Large intestine (tissue), 12 donors: ENCODE data around the gene GRSF1. TPM values are rescaled to one million over a fixed set of nuclear protein-coding genes. Genes with fewer than 3 reads are reported as not detected.

Source experiments
- DNase-seq, 2 donors: peaks; one replicate each; pipeline versions ENCODE4 v3.0.0 to v3.0.0-alpha.2; 2013
- H3K27ac ChIP-seq: one replicate; pipeline ENCODE4 v1.5.1; 2013; ENCODE audit warnings: low read length
- H3K27me3 ChIP-seq: 2 replicates; pipeline ENCODE4 v1.6.1; 2013; ENCODE audit warnings: low read length; ENCODE audit not compliant: control insufficient read depth, insufficient read depth
- H3K36me3 ChIP-seq: 2 replicates; pipeline ENCODE4 v1.6.1; 2013; ENCODE audit warnings: low read length; ENCODE audit not compliant: control insufficient read depth, insufficient read depth
- H3K4me1 ChIP-seq: one replicate; pipeline ENCODE4 v1.6.1; 2013; ENCODE audit warnings: low read length; ENCODE audit not compliant: control insufficient read depth, insufficient read depth
- H3K4me3 ChIP-seq: one replicate; pipeline ENCODE4 v1.5.1; 2013; ENCODE audit warnings: low read length
- H3K9me3 ChIP-seq: one replicate; pipeline ENCODE4 v1.6.1; 2013; ENCODE audit warnings: mild to moderate bottlenecking, low read depth, low read length, moderate library complexity; ENCODE audit not compliant: control insufficient read depth
- WGBS: methylation state at CpG from one replicate; pipeline ENCODE4 v1.1.5; 2013; ENCODE audit warnings: low lambda C conversion rate; ENCODE audit not compliant: insufficient coverage; 5-methylcytosine and 5-hydroxymethylcytosine counted together
- long read RNA-seq, 11 donors: transcript quantifications; one replicate each; lab custom pipeline, GENCODE V29; 2026
- polyA plus RNA-seq: library from polyadenylated mRNA; unstranded; fragments of 120-200 nt; gene quantifications from one replicate; pipeline ENCODE4 v1.2.1, GENCODE V29; 2013

GRSF1 gene
- 69.7 TPM for polyA plus RNA-seq
- long read RNA-seq, donor 1, full-length matches to known transcripts, result 9 of 9 reads
- long read RNA-seq, donor 1, partial matches to known transcripts, result 0 of 9 reads
- long read RNA-seq, donor 1, other reads (novel, unspliced or antisense), result 0 of 9 reads
- long read RNA-seq, donor 2, full-length matches to known transcripts, result 16 of 16 reads
- long read RNA-seq, donor 2, partial matches to known transcripts, result 0 of 16 reads
- long read RNA-seq, donor 2, other reads (novel, unspliced or antisense), result 0 of 16 reads
- long read RNA-seq, donor 3, full-length matches to known transcripts, result 27 of 32 reads
- long read RNA-seq, donor 3, partial matches to known transcripts, result 0 of 32 reads
- long read RNA-seq, donor 3, other reads (novel, unspliced or antisense), result 5 of 32 reads
- long read RNA-seq, donor 4, result 0 reads
- long read RNA-seq, donor 5, full-length matches to known transcripts, result 15 of 15 reads
- long read RNA-seq, donor 5, partial matches to known transcripts, result 0 of 15 reads
- long read RNA-seq, donor 5, other reads (novel, unspliced or antisense), result 0 of 15 reads
- long read RNA-seq, donor 6, full-length matches to known transcripts, result 20 of 29 reads
- long read RNA-seq, donor 6, partial matches to known transcripts, result 0 of 29 reads
- long read RNA-seq, donor 6, other reads (novel, unspliced or antisense), result 9 of 29 reads
- long read RNA-seq, donor 7, full-length matches to known transcripts, result 10 of 10 reads
- long read RNA-seq, donor 7, partial matches to known transcripts, result 0 of 10 reads
- long read RNA-seq, donor 7, other reads (novel, unspliced or antisense), result 0 of 10 reads
- long read RNA-seq, donor 8, full-length matches to known transcripts, result 22 of 22 reads
- long read RNA-seq, donor 8, partial matches to known transcripts, result 0 of 22 reads
- long read RNA-seq, donor 8, other reads (novel, unspliced or antisense), result 0 of 22 reads
- long read RNA-seq, donor 9, full-length matches to known transcripts, result 17 of 17 reads
- long read RNA-seq, donor 9, partial matches to known transcripts, result 0 of 17 reads
- long read RNA-seq, donor 9, other reads (novel, unspliced or antisense), result 0 of 17 reads
- long read RNA-seq, donor 10, full-length matches to known transcripts, result 12 of 12 reads
- long read RNA-seq, donor 10, partial matches to known transcripts, result 0 of 12 reads
- long read RNA-seq, donor 10, other reads (novel, unspliced or antisense), result 0 of 12 reads
- long read RNA-seq, donor 11, full-length matches to known transcripts, result 7 of 7 reads
- long read RNA-seq, donor 11, partial matches to known transcripts, result 0 of 7 reads
- long read RNA-seq, donor 11, other reads (novel, unspliced or antisense), result 0 of 7 reads

- peaks cover 10% of the 10 kb centered on the region for H3K4me1 ChIP-seq
- peak within 1 kb of the TSS; percentile 83 for H3K27ac ChIP-seq
- H3K27me3 ChIP-seq, result no peaks in the 10 kb centered on the region
- H3K9me3 ChIP-seq, result no peaks in the 10 kb centered on the region
- peak within 1 kb of the TSS; percentile 82 for H3K4me3 ChIP-seq
- DNase-seq, result peak; percentile 92 to 94
- peaks cover 12% of the 10 kb centered on the region for H3K36me3 ChIP-seq
- WGBS, result no CpG with 5 or more reads among the region's 51 CpGs
These were observed at the start of gene GRSF1 for GRCh38 chr4:70839589-70840093. GRSF1 (minus strand) TSS chr4:70839890; CDS start chr4:70839827, 63 bp downstream.

- DNase-seq, result no peak
- no peaks in the 10 kb centered on the region for H3K36me3 ChIP-seq
- H3K4me1 ChIP-seq, result no peaks in the 10 kb centered on the region
- H3K4me3 ChIP-seq, result no peak overlapping the region
- H3K27ac ChIP-seq, result no peak overlapping the region
- H3K27me3 ChIP-seq, result no peaks in the 10 kb centered on the region
- WGBS, result 70% methylated on average over 3 of the region's 6 CpGs
- no peaks in the 10 kb centered on the region for H3K9me3 ChIP-seq
These were observed 45.5 kb upstream of the GRSF1 start for GRCh38 chr4:70885174-70885573.

GRCh38 chr4:70880739-70881138 lies 41.0 kb upstream of the GRSF1 start:
- no peaks in the 10 kb centered on the region for H3K36me3 ChIP-seq
- WGBS, result 40% methylated on average over 1 of the region's 3 CpGs
- no peaks in the 10 kb centered on the region for H3K27me3 ChIP-seq

GRCh38 chr4:70877556-70877955 lies 37.9 kb upstream of the GRSF1 start:
- Histone ChIP-seq H3K9me3 (no peaks in the 10 kb centered on the region), H3K4me1 (no peaks in the 10 kb centered on the region), H3K4me3 (no peak overlapping the region), H3K27ac (no peak overlapping the region), H3K36me3 (no peaks in the 10 kb centered on the region), H3K27me3 (no peaks in the 10 kb centered on the region)
- 100% methylated on average over 1 of the region's 3 CpGs for WGBS
- no peak for DNase-seq

More at GRCh38 chr4:70880739-70881138, 41.0 kb upstream of the GRSF1 start:
- Histone ChIP-seq H3K4me1 (no peaks in the 10 kb centered on the region), H3K4me3 (no peak overlapping the region), H3K27ac (no peak overlapping the region), H3K9me3 (no peaks in the 10 kb centered on the region)
- DNase-seq, result no peak

GRCh38 chr4:70874268-70875156 lies 34.8 kb upstream of the GRSF1 start:
- H3K27me3 ChIP-seq, result no peaks in the 10 kb centered on the region
- H3K4me3 ChIP-seq, result no peak overlapping the region
- no CpG with 5 or more reads among the region's 19 CpGs for WGBS
- H3K27ac ChIP-seq, result no peak overlapping the region
- DNase-seq, result no peak
- H3K9me3 ChIP-seq, result no peaks in the 10 kb centered on the region
- no peaks in the 10 kb centered on the region for H3K36me3 ChIP-seq
- H3K4me1 ChIP-seq, result no peaks in the 10 kb centered on the region

- Histone ChIP-seq H3K27me3 (no peaks in the 10 kb centered on the region), H3K4me3 (no peak overlapping the region), H3K4me1 (no peaks in the 10 kb centered on the region), H3K27ac (no peak overlapping the region), H3K9me3 (no peaks in the 10 kb centered on the region), H3K36me3 (no peaks in the 10 kb centered on the region)
- DNase-seq, result no peak
- WGBS, result no CpG with 5 or more reads among the region's 3 CpGs
These were observed 33.5 kb upstream of the GRSF1 start for GRCh38 chr4:70873216-70873615.

- Histone ChIP-seq H3K27me3 (no peaks in the 10 kb centered on the region), H3K27ac (no peak overlapping the region), H3K4me1 (no peaks in the 10 kb centered on the region), H3K9me3 (no peaks in the 10 kb centered on the region), H3K36me3 (no peaks in the 10 kb centered on the region), H3K4me3 (no peak overlapping the region)
- no peak for DNase-seq
These were observed 29.1 kb upstream of the GRSF1 start for GRCh38 chr4:70868778-70869177.

- no peaks in the 10 kb centered on the region for H3K36me3 ChIP-seq
- H3K27ac ChIP-seq, result no peak overlapping the region
- no peak for DNase-seq
- H3K27me3 ChIP-seq, result no peaks in the 10 kb centered on the region
- no peak overlapping the region for H3K4me3 ChIP-seq
- no peaks in the 10 kb centered on the region for H3K9me3 ChIP-seq
- H3K4me1 ChIP-seq, result no peaks in the 10 kb centered on the region
- WGBS, result 0% methylated on average over 1 of the region's 6 CpGs
These were observed 23.6 kb upstream of the GRSF1 start for GRCh38 chr4:70863099-70863790.

GRCh38 chr4:70859066-70859465 lies 19.4 kb upstream of the GRSF1 start:
- no peaks in the 10 kb centered on the region for H3K4me1 ChIP-seq
- H3K27me3 ChIP-seq, result no peaks in the 10 kb centered on the region
- H3K36me3 ChIP-seq, result no peaks in the 10 kb centered on the region
- no peak overlapping the region for H3K27ac ChIP-seq
- H3K4me3 ChIP-seq, result no peak overlapping the region
- 60% methylated on average over 1 of the region's 1 CpG for WGBS
- no peak for DNase-seq
- no peaks in the 10 kb centered on the region for H3K9me3 ChIP-seq
